CD14-positive monocyte (primary cell): Measurements from ENCODE around the gene SLC46A3. TPM values are rescaled to one million over a fixed set of nuclear protein-coding genes. Genes with fewer than 3 reads are reported as not detected.
"Not testable (repeated sequence)": the region's sequence is repeated elsewhere in the genome, so short reads cannot be mapped to it uniquely, and the experiment has no call there.

Experiments used
- DNase-seq, 3 donors: peaks; one replicate each; pipeline ENCODE4 v3.0.0-alpha.2; 2011 to 2022
- H2AFZ ChIP-seq: 2 replicates; pipeline ENCODE4 v1.6.0; 2012; ENCODE audit warnings: mild to moderate bottlenecking, low read depth, low read length, inconsistent platforms; ENCODE audit not compliant: insufficient read depth, poor library complexity, severe bottlenecking
- H3K27ac ChIP-seq, 2 donors: 1 replicate in 1 of 2; 2 replicates in 1 of 2; pipeline ENCODE4 v1.5.1; 2012 to 2013; ENCODE audit warnings: low read length in 2 of 2, control low read depth in 1 of 2, inconsistent platforms in 1 of 2, low read depth in 1 of 2, mild to moderate bottlenecking in 1 of 2
- H3K27me3 ChIP-seq, 2 donors: one replicate each; pipeline versions ENCODE4 v1.6.0 to v1.6.1; 2011 to 2013; ENCODE audit warnings: low read length in 2 of 2; ENCODE audit not compliant: control insufficient read depth in 2 of 2, insufficient read depth in 2 of 2
- H3K36me3 ChIP-seq, 2 donors: replicated peaks in 1 of 2; 1 replicate in 1 of 2; 2 replicates in 1 of 2; pipeline versions ENCODE4 v1.5.1 to v1.6.1; 2012 to 2013; ENCODE audit warnings: low read length in 2 of 2, control low read depth in 1 of 2, inconsistent platforms in 1 of 2, mild to moderate bottlenecking in 1 of 2; ENCODE audit not compliant: insufficient read depth in 2 of 2, control insufficient read depth in 1 of 2
- H3K4me1 ChIP-seq, 2 donors: 1 replicate in 1 of 2; 2 replicates in 1 of 2; pipeline versions ENCODE4 v1.5.1 to v1.6.1; 2012 to 2013; ENCODE audit warnings: low read length in 2 of 2, control low read depth in 1 of 2, inconsistent platforms in 1 of 2, mild to moderate bottlenecking in 1 of 2, moderate library complexity in 1 of 2; ENCODE audit not compliant: insufficient read depth in 2 of 2, control insufficient read depth in 1 of 2
- H3K4me2 ChIP-seq: replicated peaks from 2 replicates; pipeline ENCODE3; 2012; ENCODE audit warnings: low read length, moderate library complexity, mild to moderate bottlenecking; ENCODE audit not compliant: poor library complexity, severe bottlenecking; ENCODE audit errors: extremely low read depth
- H3K4me3 ChIP-seq, 3 experiments: fragments of 200-600 bp in 1 of 3; sonication (generic) in 1 of 3; replicated peaks in 1 of 3; 1 replicate in 2 of 3; 2 replicates in 1 of 3; pipeline ENCODE4 v1.5.1; 2011 to 2013; ENCODE audit warnings: low read length in 3 of 3, mild to moderate bottlenecking in 3 of 3, control low read depth in 2 of 3, low read depth in 2 of 3, inconsistent platforms in 1 of 3, moderate library complexity in 1 of 3
- H3K79me2 ChIP-seq: 2 replicates; pipeline ENCODE4 v1.6.0; 2012; ENCODE audit warnings: mild to moderate bottlenecking, control low read depth, inconsistent platforms, low read length, moderate library complexity; ENCODE audit not compliant: insufficient read depth
- H3K9ac ChIP-seq: 2 replicates; pipeline ENCODE4 v1.6.0; 2017; ENCODE audit warnings: low read length, mild to moderate bottlenecking; ENCODE audit not compliant: insufficient read depth, poor library complexity, severe bottlenecking
- H3K9me3 ChIP-seq, 2 donors: replicated peaks in 1 of 2; 1 replicate in 1 of 2; 2 replicates in 1 of 2; pipeline versions ENCODE4 v1.5.1 to v1.6.1; 2012 to 2013; ENCODE audit warnings: low read length in 2 of 2, control low read depth in 1 of 2; ENCODE audit not compliant: control insufficient read depth in 1 of 2, insufficient read depth in 1 of 2
- H4K20me1 ChIP-seq: 2 replicates; pipeline ENCODE4 v1.6.0; 2012; ENCODE audit warnings: mild to moderate bottlenecking, low read length, control low read depth, moderate library complexity; ENCODE audit not compliant: insufficient read depth
- H3K27ac Mint-ChIP-seq, 7 donors: one replicate each; pipeline ENCODE4 v1.8.0; 2020; ENCODE audit warnings: mild to moderate bottlenecking in 7 of 7, mixed read lengths in 7 of 7, moderate library complexity in 6 of 7, inconsistent platforms in 2 of 7
- H3K27me3 Mint-ChIP-seq, 3 donors: one replicate each; pipeline ENCODE4 v1.8.0; 2021 to 2022; ENCODE audit warnings: low read depth in 3 of 3, mild to moderate bottlenecking in 3 of 3, mixed read lengths in 3 of 3, moderate library complexity in 3 of 3, inconsistent platforms in 1 of 3
- H3K36me3 Mint-ChIP-seq, 2 donors: one replicate each; pipeline ENCODE4 v1.8.0; 2020; ENCODE audit warnings: mixed read lengths in 2 of 2, inconsistent platforms in 1 of 2, mild to moderate bottlenecking in 1 of 2
- H3K4me1 Mint-ChIP-seq: one replicate; pipeline ENCODE4 v1.8.0; 2020; ENCODE audit warnings: mild to moderate bottlenecking, mixed read lengths
- H3K4me3 Mint-ChIP-seq, 2 donors: one replicate each; pipeline ENCODE4 v1.8.0; 2020; ENCODE audit warnings: mild to moderate bottlenecking in 2 of 2, mixed read lengths in 2 of 2, moderate library complexity in 1 of 2
- H3K9me3 Mint-ChIP-seq, 7 donors: one replicate each; pipeline ENCODE4 v1.8.0; 2020 to 2022; ENCODE audit warnings: mixed read lengths in 7 of 7, mild to moderate bottlenecking in 6 of 7, moderate library complexity in 6 of 7, inconsistent platforms in 2 of 7
- CTCF ChIP-seq: fragments of 200-600 bp; IDR thresholded peaks from one replicate; pipeline ENCODE4 v1.8.0; 2022; ENCODE audit warnings: antibody characterized with exemption, mild to moderate bottlenecking
- WGBS: methylation state at CpG from one replicate; pipeline ENCODE4 v1.1.5; 2013; ENCODE audit warnings: missing lambda C conversion rate; ENCODE audit not compliant: insufficient coverage; 5-methylcytosine and 5-hydroxymethylcytosine counted together
- intact Hi-C, 2 donors: fragments of 100-400 bp; cut with micrococcal nuclease; formaldehyde crosslinking; loops; one replicate each; pipeline versions ENCODE4 v1.15.0 to v1.15.1; 2023
- polyA plus RNA-seq, 3 donors: library from polyadenylated mRNA; depleted of rRNA in 1 of 3; unstranded in 2 of 3; stranded (reverse) in 1 of 3; fragments of 300-500 nt in 2 of 3; fragments of >200 nt in 1 of 3; fragmentation: Illumina TruSeq in 2 of 3; gene quantifications; 1 replicate in 2 of 3; 2 replicates in 1 of 3; pipeline ENCODE4 v1.2.3, GENCODE V29; 2012 to 2021

SLC46A3 gene
- polyA plus RNA-seq, 3 donors: 8.2 to 21.1 (median 13.8) TPM

GRCh38 chr13:28743020-28743419 is 24.2 kb upstream of the SLC46A3 start:
- peak in 2 of 3 donors; percentile 11 to 35 for DNase-seq
- H3K27me3 Mint-ChIP-seq: peaks cover 0 to 2% (median 0%) of the 10 kb centered on the region in 3 donors
- H3K36me3 Mint-ChIP-seq: no peaks in the 10 kb centered on the region

GRCh38 chr13:28742445-28742844 is 23.7 kb upstream of the SLC46A3 start:
- peak in 1 of 3 donors; percentile 14 for DNase-seq
- H4K20me1 ChIP-seq, H3K9me3 Mint-ChIP-seq, intact Hi-C loops, H2AFZ ChIP-seq, H3K9ac ChIP-seq, H3K27ac ChIP-seq, H3K27me3 Mint-ChIP-seq, H3K27me3 ChIP-seq, H3K79me2 ChIP-seq, H3K36me3 Mint-ChIP-seq, H3K9me3 ChIP-seq, H3K4me3 ChIP-seq, H3K36me3 ChIP-seq: not testable (repeated sequence)
- Mint-ChIP-seq H3K27ac (peak overlapping the region in 5 of 7 donors; percentile 25 to 71 (median 60)), H3K4me1 (peaks cover 47% of the 10 kb centered on the region), H3K4me3 (peak overlapping the region in 1 of 2 donors; percentile 2)
- WGBS: 81% methylated on average over 2 of the region's 11 CpGs
- Histone ChIP-seq H3K4me2 (peak overlapping the region; percentile 12), H3K4me1 (peaks cover 46% of the 10 kb centered on the region in 2 donors)

More at GRCh38 chr13:28743020-28743419, 24.2 kb upstream of the SLC46A3 start:
- no peaks in the 10 kb centered on the region for H3K36me3 ChIP-seq
- H3K27ac ChIP-seq: no peak overlapping the region
- H3K4me3 ChIP-seq: no peak overlapping the region
- no peak overlapping the region for H3K4me2 ChIP-seq
- H3K79me2 ChIP-seq: no peaks in the 10 kb centered on the region
- Mint-ChIP-seq H3K4me3 (no peak overlapping the region), H3K9me3 (peaks cover 0 to 2% (median 0%) of the 10 kb centered on the region in 7 donors), H3K4me1 (peaks cover 47% of the 10 kb centered on the region), H3K27ac (peak overlapping the region in 4 of 7 donors; percentile 42 to 74 (median 62))
- H4K20me1 ChIP-seq: no peaks in the 10 kb centered on the region
- H3K9ac ChIP-seq: no peak overlapping the region
- H2AFZ ChIP-seq: no peak overlapping the region
- TF ChIP-seq CTCF: no peak
- WGBS: no CpG with 5 or more reads among the region's 3 CpGs
- no peaks in the 10 kb centered on the region for H3K27me3 ChIP-seq
- H3K4me1 ChIP-seq: peaks cover 46% of the 10 kb centered on the region in 2 donors
- H3K9me3 ChIP-seq: no peaks in the 10 kb centered on the region
- intact Hi-C loops: no loop called here
